ENCODE measurements around the gene PTDSS2. TPM values are rescaled to one million over a fixed set of nuclear protein-coding genes. Genes with fewer than 3 reads are reported as not detected.
A peak's percentile ranks its signal among the peaks of the same experiment; 100 is the strongest.

PTDSS2 gene
- total and polyA plus RNA-seq, 2 experiments from 2014 or later = 22.7 to 145 TPM

GRCh38 chr11:534396-535209 is 84.5 kb downstream of the PTDSS2 start:
- no peak overlapping the region for H2AFZ ChIP-seq
- peaks cover 17% of the 10 kb centered on the region; the same call in 1 of the 2 replicates for H3K27me3 ChIP-seq (ENCODE audit: insufficient read depth)
- peaks cover 3% of the 10 kb centered on the region; the same call in 2 of the 3 replicates for H3K4me1 Mint-ChIP-seq
- H3K9me3 Mint-ChIP-seq = peaks cover 2% of the 10 kb centered on the region; the same call in 2 of the 3 replicates
- peak overlapping the region; percentile 81 for H3K4me3 ChIP-seq
- DNase-seq (ENCODE audit: low spot score) = peak; percentile 44
- peak overlapping the region; percentile 87 for H3K4me2 ChIP-seq
- no peaks in the 10 kb centered on the region for H3K9me2 ChIP-seq (ENCODE audit: insufficient read depth)
- peaks cover 20% of the 10 kb centered on the region for H3K27me3 Mint-ChIP-seq (ENCODE audit: insufficient read depth, low read depth, poor library complexity)
- ATAC-seq = peak; percentile 1; the same call in 2 of the 3 replicates
- H3K79me2 ChIP-seq (replicated peaks; ENCODE audit: insufficient read depth) = no peaks in the 10 kb centered on the region; the same call in 1 of the 2 replicates
- H3K27ac Mint-ChIP-seq = no peak overlapping the region
- peaks cover 10% of the 10 kb centered on the region; the same call in 2 of the 3 replicates for H3K36me3 Mint-ChIP-seq (ENCODE audit: low read depth)
- TF ChIP-seq POLR2AphosphoS5 (IDR thresholded peaks at IDR 0.05; ENCODE audit: low read depth) = no peak
- no peak for TF ChIP-seq EZH2phosphoT487 (IDR thresholded peaks at IDR 0.05; ENCODE audit: unreplicated experiment)
- no peak for TF ChIP-seq CREB1 (CRISPR knock-in tag; IDR thresholded peaks at IDR 0.05; ENCODE audit: low read depth)
- TF ChIP-seq ETS1 (IDR thresholded peaks at IDR 0.05) = no peak
- no peak for TF ChIP-seq ZNF331 (CRISPR knock-in tag; IDR thresholded peaks at IDR 0.05; ENCODE audit: low read depth)
- no peak for TF ChIP-seq CTCF (conservative IDR thresholded peaks at IDR 0.05; ENCODE audit: low read depth in 2 of 2)
- TF ChIP-seq ZNF462 (CRISPR knock-in tag; IDR thresholded peaks at IDR 0.05) = no peak
- TF ChIP-seq NANOG (IDR thresholded peaks at IDR 0.05; ENCODE audit: borderline replicate concordance) = no peak
- TF ChIP-seq REST (IDR thresholded peaks at IDR 0.05; ENCODE audit: unreplicated experiment) = no peak
- no peak for TF ChIP-seq STAT1 (IDR thresholded peaks at IDR 0.05; ENCODE audit: unreplicated experiment)
- TF ChIP-seq EZH2 (IDR thresholded peaks at IDR 0.05; ENCODE audit: low read depth, unreplicated experiment) = no peak
- TF ChIP-seq JUNB (IDR thresholded peaks at IDR 0.05; ENCODE audit: unreplicated experiment) = no peak
- TF ChIP-seq ZNF114 (CRISPR knock-in tag; IDR thresholded peaks at IDR 0.05) = no peak
- peak overlapping the region; percentile 63 for H3K4me3 Mint-ChIP-seq
- H3K4me1 ChIP-seq (ENCODE audit: insufficient read depth) = no peaks in the 10 kb centered on the region; the same call in 1 of the 2 replicates
- H4K20me1 ChIP-seq (replicated peaks; ENCODE audit: insufficient read depth) = 0 out of 2 replicates have a peak, but pooled peaks cover 2% of the 10 kb centered on the region
- H3F3A ChIP-seq (replicated peaks; ENCODE audit: low read depth) = peaks cover 11% of the 10 kb centered on the region
- H3K27ac ChIP-seq (ENCODE audit: low read depth) = no peak overlapping the region
- no peaks in the 10 kb centered on the region for H3K36me3 ChIP-seq (ENCODE audit: insufficient read depth)

Data from GM23338 (cell line).